Duodenal mucosa (tissue), 2 donors: ENCODE measurements around the gene SLC46A1.

Experiments used
- H3K27ac ChIP-seq: one replicate; pipeline ENCODE4 v1.7.0; 2013; ENCODE audit warnings: low read depth, low read length
- H3K27me3 ChIP-seq, 2 donors: one replicate each; pipeline ENCODE4 v1.7.0; 2013; ENCODE audit warnings: low read length in 2 of 2, control low read depth in 1 of 2; ENCODE audit not compliant: insufficient read depth in 2 of 2, control insufficient read depth in 1 of 2
- H3K36me3 ChIP-seq, 2 donors: one replicate each; pipeline ENCODE4 v1.7.0; 2013; ENCODE audit warnings: low read length in 2 of 2, control low read depth in 1 of 2; ENCODE audit not compliant: insufficient read depth in 2 of 2, control insufficient read depth in 1 of 2
- H3K4me1 ChIP-seq, 2 donors: one replicate each; pipeline ENCODE4 v1.7.0; 2013; ENCODE audit warnings: low read length in 2 of 2, control low read depth in 1 of 2; ENCODE audit not compliant: insufficient read depth in 2 of 2, control insufficient read depth in 1 of 2
- H3K4me3 ChIP-seq, 2 donors: one replicate each; pipeline ENCODE4 v1.7.0; 2013; ENCODE audit warnings: low read length in 2 of 2, low read depth in 1 of 2
- H3K9ac ChIP-seq, 2 donors: one replicate each; pipeline ENCODE4 v1.7.0; 2013; ENCODE audit warnings: low read length in 2 of 2, low read depth in 1 of 2
- H3K9me3 ChIP-seq, 2 donors: one replicate each; pipeline ENCODE4 v1.7.0; 2013; ENCODE audit warnings: low read length in 2 of 2, control low read depth in 1 of 2; ENCODE audit not compliant: control insufficient read depth in 1 of 2

SLC46A1 gene

GRCh38 chr17:28404461-28404811, 1.6 kb downstream of the SLC46A1 start:
- H3K36me3 ChIP-seq = peaks cover 0 to 17% of the 10 kb centered on the region in 2 donors
- peak overlapping the region in 1 of 2 donors; percentile 60 for H3K9ac ChIP-seq
- H3K4me3 ChIP-seq = peak overlapping the region; percentile 73 to 77
- H3K27me3 ChIP-seq = peaks cover 0 to 15% of the 10 kb centered on the region in 2 donors
- H3K9me3 ChIP-seq = no peaks in the 10 kb centered on the region
- peaks cover 37% of the 10 kb centered on the region in 2 donors for H3K4me1 ChIP-seq
- H3K27ac ChIP-seq = peak overlapping the region; percentile 11

- no peaks in the 10 kb centered on the region for H3K9me3 ChIP-seq
- H3K4me3 ChIP-seq = peak overlapping the region; percentile 73 to 77
- H3K9ac ChIP-seq = no peak overlapping the region
- H3K27ac ChIP-seq = no peak overlapping the region
- H3K36me3 ChIP-seq = peaks cover 4 to 21% of the 10 kb centered on the region in 2 donors
- peaks cover 0 to 15% of the 10 kb centered on the region in 2 donors for H3K27me3 ChIP-seq
- H3K4me1 ChIP-seq = peaks cover 37 to 39% of the 10 kb centered on the region in 2 donors
These were observed 2.0 kb downstream of the SLC46A1 start for GRCh38 chr17:28404007-28404406.

GRCh38 chr17:28402844-28403243, 3.2 kb downstream of the SLC46A1 start:
- peaks cover 0 to 15% of the 10 kb centered on the region in 2 donors for H3K27me3 ChIP-seq
- H3K27ac ChIP-seq = no peak overlapping the region
- H3K4me1 ChIP-seq = peaks cover 37 to 40% of the 10 kb centered on the region in 2 donors
- H3K9ac ChIP-seq = no peak overlapping the region
- H3K36me3 ChIP-seq = peaks cover 10 to 29% of the 10 kb centered on the region in 2 donors
- H3K9me3 ChIP-seq = no peaks in the 10 kb centered on the region
- no peak overlapping the region for H3K4me3 ChIP-seq

- H3K36me3 ChIP-seq = peaks cover 10 to 32% of the 10 kb centered on the region in 2 donors
- H3K9ac ChIP-seq = no peak overlapping the region
- no peaks in the 10 kb centered on the region for H3K9me3 ChIP-seq
- no peak overlapping the region for H3K27ac ChIP-seq
- H3K4me1 ChIP-seq = peaks cover 34 to 35% of the 10 kb centered on the region in 2 donors
- H3K27me3 ChIP-seq = peaks cover 0 to 15% of the 10 kb centered on the region in 2 donors
- H3K4me3 ChIP-seq = no peak overlapping the region
These were observed 3.8 kb downstream of the SLC46A1 start for GRCh38 chr17:28402224-28402630.

- H3K27me3 ChIP-seq = peaks cover 0 to under 1% of the 10 kb centered on the region in 2 donors
- no peak overlapping the region for H3K9ac ChIP-seq
- H3K27ac ChIP-seq = no peak overlapping the region
- no peak overlapping the region for H3K4me3 ChIP-seq
- H3K4me1 ChIP-seq = peaks cover 14 to 20% of the 10 kb centered on the region in 2 donors
- peaks cover 18 to 46% of the 10 kb centered on the region in 2 donors for H3K36me3 ChIP-seq
- no peaks in the 10 kb centered on the region for H3K9me3 ChIP-seq
These were observed 6.2 kb downstream of the SLC46A1 start for GRCh38 chr17:28399808-28400207.

GRCh38 chr17:28398280-28398981, 7.6 kb downstream of the SLC46A1 start:
- Histone ChIP-seq H3K27me3 (no peaks in the 10 kb centered on the region), H3K36me3 (peaks cover 18 to 46% of the 10 kb centered on the region in 2 donors), H3K9ac (peak overlapping the region in 1 of 2 donors; percentile 5), H3K4me3 (no peak overlapping the region), H3K9me3 (no peaks in the 10 kb centered on the region), H3K4me1 (peaks cover 7 to 12% of the 10 kb centered on the region in 2 donors), H3K27ac (no peak overlapping the region)

- no peak overlapping the region for H3K27ac ChIP-seq
- H3K9me3 ChIP-seq = no peaks in the 10 kb centered on the region
- no peak overlapping the region for H3K4me3 ChIP-seq
- peaks cover 18 to 51% of the 10 kb centered on the region in 2 donors for H3K36me3 ChIP-seq
- H3K4me1 ChIP-seq = peaks cover 7 to 12% of the 10 kb centered on the region in 2 donors
- H3K9ac ChIP-seq = peak overlapping the region in 1 of 2 donors; percentile 5
- H3K27me3 ChIP-seq = no peaks in the 10 kb centered on the region
These were observed 8.2 kb downstream of the SLC46A1 start for GRCh38 chr17:28397687-28398279.

- Histone ChIP-seq H3K27me3 (no peaks in the 10 kb centered on the region), H3K27ac (no peak overlapping the region), H3K36me3 (peaks cover 18 to 49% of the 10 kb centered on the region in 2 donors)
These were observed 8.7 kb downstream of the SLC46A1 start for GRCh38 chr17:28397275-28397674.

GRCh38 chr17:28396635-28397239, 9.3 kb downstream of the SLC46A1 start:
- Histone ChIP-seq H3K4me1 (peaks cover 0 to 12% of the 10 kb centered on the region in 2 donors), H3K9me3 (no peaks in the 10 kb centered on the region), H3K4me3 (no peak overlapping the region), H3K27me3 (no peaks in the 10 kb centered on the region), H3K27ac (no peak overlapping the region), H3K36me3 (peaks cover 18 to 43% of the 10 kb centered on the region in 2 donors), H3K9ac (no peak overlapping the region)

More at GRCh38 chr17:28397275-28397674, 8.7 kb downstream of the SLC46A1 start:
- Histone ChIP-seq H3K4me3 (no peak overlapping the region), H3K4me1 (peaks cover 5 to 12% of the 10 kb centered on the region in 2 donors), H3K9ac (no peak overlapping the region), H3K9me3 (no peaks in the 10 kb centered on the region)

- no peak overlapping the region for H3K9ac ChIP-seq
- no peak overlapping the region for H3K4me3 ChIP-seq
- H3K36me3 ChIP-seq = peaks cover 18 to 47% of the 10 kb centered on the region in 2 donors
- no peaks in the 10 kb centered on the region for H3K27me3 ChIP-seq
- no peaks in the 10 kb centered on the region for H3K9me3 ChIP-seq
- H3K4me1 ChIP-seq = peaks cover 0 to 12% of the 10 kb centered on the region in 2 donors
- no peak overlapping the region for H3K27ac ChIP-seq
These were observed 10.0 kb downstream of the SLC46A1 start for GRCh38 chr17:28395968-28396367.
